ENCODE data around the gene TOR1A. TPM values are rescaled to one million over a fixed set of nuclear protein-coding genes. Genes with fewer than 3 reads are reported as not detected.

Gene TOR1A
- total RNA-seq, 3 donors from 2014 or later: 30.8 to 35.8 (median 35.2) TPM

DNA sequence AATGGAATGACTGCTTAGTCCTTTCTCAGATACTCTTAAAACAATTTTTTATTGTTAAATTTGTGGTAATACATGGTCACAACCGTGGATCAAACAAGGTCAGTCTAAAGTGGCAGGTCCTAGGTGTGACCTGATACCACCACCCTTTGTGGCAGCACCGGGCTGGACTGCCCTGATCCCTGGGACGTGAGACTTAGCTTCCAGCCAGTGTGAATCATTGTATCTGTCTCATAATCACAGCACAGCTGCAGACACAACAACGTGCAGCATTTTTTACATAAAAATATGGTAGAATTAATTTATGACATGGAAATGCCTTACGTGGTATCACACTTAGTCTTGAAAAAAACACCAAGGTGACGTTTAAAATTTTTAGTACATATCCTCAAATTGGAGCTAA, 13.1 kb downstream of the TOR1A start:
- Histone ChIP-seq H3K9me3 (no peaks in the 10 kb centered on the region), H3K4me3 (no peak overlapping the region), H3K4me1 (ENCODE audit: low read depth) (peaks cover 39% of the 10 kb centered on the region), H3K36me3 (ENCODE audit: low read depth) (no peaks in the 10 kb centered on the region)
- intact Hi-C loops (cut with DNase I, micrococcal nuclease): no loop called here
- TF ChIP-seq, protein P1, sequence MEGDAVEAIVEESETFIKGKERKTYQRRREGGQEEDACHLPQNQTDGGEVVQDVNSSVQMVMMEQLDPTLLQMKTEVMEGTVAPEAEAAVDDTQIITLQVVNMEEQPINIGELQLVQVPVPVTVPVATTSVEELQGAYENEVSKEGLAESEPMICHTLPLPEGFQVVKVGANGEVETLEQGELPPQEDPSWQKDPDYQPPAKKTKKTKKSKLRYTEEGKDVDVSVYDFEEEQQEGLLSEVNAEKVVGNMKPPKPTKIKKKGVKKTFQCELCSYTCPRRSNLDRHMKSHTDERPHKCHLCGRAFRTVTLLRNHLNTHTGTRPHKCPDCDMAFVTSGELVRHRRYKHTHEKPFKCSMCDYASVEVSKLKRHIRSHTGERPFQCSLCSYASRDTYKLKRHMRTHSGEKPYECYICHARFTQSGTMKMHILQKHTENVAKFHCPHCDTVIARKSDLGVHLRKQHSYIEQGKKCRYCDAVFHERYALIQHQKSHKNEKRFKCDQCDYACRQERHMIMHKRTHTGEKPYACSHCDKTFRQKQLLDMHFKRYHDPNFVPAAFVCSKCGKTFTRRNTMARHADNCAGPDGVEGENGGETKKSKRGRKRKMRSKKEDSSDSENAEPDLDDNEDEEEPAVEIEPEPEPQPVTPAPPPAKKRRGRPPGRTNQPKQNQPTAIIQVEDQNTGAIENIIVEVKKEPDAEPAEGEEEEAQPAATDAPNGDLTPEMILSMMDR (IDR thresholded peaks at IDR 0.05): no peak
- ATAC-seq (peak; percentile 40), DNase-seq (no peak)

DNA sequence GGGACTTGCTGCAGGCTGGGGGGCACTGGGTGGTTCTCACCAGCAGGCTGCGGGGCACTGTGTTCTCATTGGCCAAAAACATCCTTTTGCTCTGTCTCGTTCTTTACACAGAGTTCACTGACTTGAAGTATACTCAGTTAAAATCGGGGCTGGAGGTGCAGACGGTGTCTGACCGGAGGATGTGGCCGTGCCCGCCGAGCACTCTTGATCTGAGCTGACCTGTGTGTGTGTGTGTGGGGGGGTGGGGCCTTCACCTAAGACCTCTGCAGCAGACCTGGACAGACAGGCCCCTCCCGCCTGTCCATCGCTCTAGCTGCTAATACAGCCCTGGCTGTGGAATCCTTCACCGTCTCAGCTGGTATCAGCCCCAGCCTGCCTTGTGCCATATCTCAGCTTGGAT, 13.8 kb downstream of the TOR1A start:
- Histone ChIP-seq H3K4me1 (ENCODE audit: low read depth) (peaks cover 45% of the 10 kb centered on the region), H3K9me3 (no peaks in the 10 kb centered on the region), H3K4me3 (no peak overlapping the region), H3K36me3 (ENCODE audit: low read depth) (no peaks in the 10 kb centered on the region)
- DNase-seq (no peak), ATAC-seq (no peak)
- TF ChIP-seq, protein P1 (IDR thresholded peaks at IDR 0.05): no peak
- intact Hi-C loops (cut with DNase I, micrococcal nuclease): no loop called here

DNA sequence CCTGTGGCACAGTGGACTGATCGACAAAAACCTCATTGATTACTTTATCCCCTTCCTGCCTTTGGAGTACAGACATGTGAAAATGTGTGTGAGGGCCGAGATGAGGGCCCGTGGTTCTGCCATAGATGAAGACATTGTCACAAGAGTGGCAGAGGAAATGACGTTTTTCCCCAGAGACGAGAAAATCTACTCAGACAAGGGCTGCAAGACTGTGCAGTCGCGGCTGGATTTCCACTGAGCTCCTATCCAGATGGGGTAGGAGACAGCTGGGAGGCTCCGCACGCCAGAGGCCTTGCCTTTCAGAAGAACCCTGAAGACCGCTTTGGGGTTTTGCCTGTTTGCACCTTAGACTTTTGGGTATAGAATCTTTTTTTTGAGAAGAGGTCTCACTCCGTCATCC, 14.6 kb downstream of the TOR1A start:
- Histone ChIP-seq H3K4me3 (no peak overlapping the region), H3K36me3 (ENCODE audit: low read depth) (no peaks in the 10 kb centered on the region), H3K9me3 (no peaks in the 10 kb centered on the region), H3K4me1 (ENCODE audit: low read depth) (peaks cover 47% of the 10 kb centered on the region)
- intact Hi-C loops (cut with DNase I, micrococcal nuclease): no loop called here
- ATAC-seq: no peak
- no peak for DNase-seq
- TF ChIP-seq, protein P1 (IDR thresholded peaks at IDR 0.05): no peak

DNA sequence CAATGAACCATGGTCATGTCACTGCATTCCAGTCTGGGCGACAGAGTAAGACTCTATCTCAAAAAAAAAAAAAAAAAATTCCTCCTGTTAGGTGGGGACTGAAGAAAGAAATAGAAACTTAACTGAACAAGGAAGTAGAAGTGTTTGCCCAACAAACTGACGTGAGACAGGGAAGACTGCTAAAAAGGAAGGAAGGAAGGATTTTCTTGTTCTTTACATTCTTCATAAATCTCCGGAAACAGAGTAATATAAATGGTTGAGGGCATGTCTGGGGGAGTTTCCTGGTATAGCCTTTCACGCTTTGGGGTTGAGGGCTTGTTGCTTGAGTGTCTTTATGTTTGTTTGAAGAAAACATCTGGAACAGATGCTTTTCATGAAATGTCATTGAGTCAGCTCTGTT, 17.9 kb downstream of the TOR1A start:
- Histone ChIP-seq H3K4me3 (no peak overlapping the region), H3K4me1 (ENCODE audit: low read depth) (peaks cover 33% of the 10 kb centered on the region), H3K9me3 (no peaks in the 10 kb centered on the region), H3K36me3 (ENCODE audit: low read depth) (no peaks in the 10 kb centered on the region)
- intact Hi-C loops (cut with DNase I, micrococcal nuclease): no loop called here
- no peak for DNase-seq
- TF ChIP-seq, protein P1 (IDR thresholded peaks at IDR 0.05): no peak
- ATAC-seq: peak; percentile 49

DNA sequence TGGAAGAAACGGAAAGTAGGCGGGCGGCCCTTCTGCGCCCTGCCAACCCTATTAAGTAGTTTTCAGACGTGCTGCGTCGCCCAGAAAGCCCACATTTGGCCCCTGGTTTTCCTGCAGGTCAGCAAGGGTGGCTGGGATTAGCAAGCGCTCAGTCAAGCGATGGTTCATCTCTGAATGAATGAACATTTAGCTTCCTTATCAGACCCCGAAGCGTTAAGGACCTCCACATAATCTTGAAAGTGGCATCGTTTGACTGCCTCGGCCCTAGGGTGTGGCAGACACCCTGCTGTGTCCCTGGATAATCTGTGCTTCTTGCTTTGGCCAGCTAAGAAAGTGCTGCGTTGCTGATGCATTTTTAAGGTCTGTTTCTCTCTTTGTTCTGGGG, 20.3 kb downstream of the TOR1A start:
- intact Hi-C loops (cut with DNase I, micrococcal nuclease): no loop called here
- Histone ChIP-seq H3K9me3 (no peaks in the 10 kb centered on the region), H3K36me3 (ENCODE audit: low read depth) (no peaks in the 10 kb centered on the region), H3K4me1 (ENCODE audit: low read depth) (peaks cover 19% of the 10 kb centered on the region), H3K4me3 (peak overlapping the region; percentile 70)
- DNase-seq (no peak), ATAC-seq (peak; percentile 38)
- TF ChIP-seq, protein P1 (IDR thresholded peaks at IDR 0.05): no peak
